ENCODE data around the gene THBS2.

GRCh38 chr6:169174516-169175359 lies 78.9 kb downstream of the THBS2 start:
- TF ChIP-seq CTCF (IDR thresholded peaks at IDR 0.05), result no peak
- no peak for TF ChIP-seq POLR2A (IDR thresholded peaks at IDR 0.05)

Data from Peyer's patch (tissue), 4 donors.